Amniotic stem cell (primary cell): ENCODE results near the gene B3GNT3.
"Not testable (repeated sequence)": the region's sequence is repeated elsewhere in the genome, so short reads cannot be mapped to it uniquely, and the experiment has no call there.

Experiments
- DNase-seq: peaks from one replicate; lab custom pipeline; 2025; lab: John Stamatoyannopoulos, UW

Gene B3GNT3

DNA sequence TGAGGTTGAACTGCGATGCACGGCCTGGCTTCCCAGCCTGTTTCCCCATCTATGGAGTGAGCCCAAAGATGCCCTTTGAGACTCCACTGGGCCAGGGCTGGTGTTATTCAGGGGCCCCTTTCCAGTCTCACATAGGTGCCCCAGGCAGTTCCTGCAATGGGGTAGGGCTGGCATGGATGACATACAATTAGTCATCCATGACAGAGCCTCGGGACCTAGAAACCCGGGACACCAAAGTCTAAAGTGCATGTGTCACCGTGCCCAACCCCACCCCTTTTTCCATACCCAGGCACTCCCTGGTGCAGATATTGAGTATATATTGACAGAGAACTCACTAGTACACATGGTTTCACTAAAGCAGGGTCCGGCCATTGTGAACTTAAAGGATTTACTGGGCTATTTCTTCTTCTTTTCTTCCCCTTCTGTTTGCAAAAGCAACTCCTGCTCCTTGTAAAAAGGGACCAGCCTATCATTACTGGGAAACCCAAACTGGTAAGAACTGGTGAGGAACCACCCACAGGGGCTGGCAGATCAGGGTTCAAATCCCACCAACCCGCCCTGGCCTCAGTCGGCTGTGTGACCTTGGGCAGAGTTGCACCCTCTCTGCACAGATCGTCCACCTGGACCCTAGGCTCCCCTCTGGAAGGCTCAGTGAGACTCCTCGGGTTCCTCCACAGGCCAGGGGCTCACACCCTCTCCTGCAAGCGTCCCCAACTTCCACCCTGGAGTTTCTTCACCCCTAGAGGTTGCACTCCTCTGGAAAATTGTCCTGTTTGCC is 2.7 kb downstream of the B3GNT3 start:
- no peak for DNase-seq

DNA sequence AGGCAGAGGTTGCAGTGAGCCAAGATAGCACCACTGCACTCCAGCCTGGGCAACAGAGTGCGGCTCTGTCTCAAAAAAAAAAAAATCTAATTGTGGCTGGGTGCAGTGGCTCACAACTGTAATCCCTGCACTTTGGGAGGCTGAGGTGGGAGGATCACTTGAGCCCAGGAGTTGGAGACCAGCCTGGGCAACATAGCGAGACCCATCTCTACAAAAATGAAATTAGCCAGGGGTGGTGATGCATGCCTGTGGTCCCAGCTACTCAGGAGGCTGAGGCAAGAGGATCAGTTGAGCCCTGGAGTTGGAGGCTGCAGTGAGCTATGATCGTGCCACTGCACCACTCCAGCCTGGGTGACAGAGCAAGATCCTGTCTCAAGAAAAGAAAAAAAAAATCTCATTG is 3.7 kb downstream of the B3GNT3 start:
- DNase-seq, result not testable (repeated sequence)

- no peak for DNase-seq
These were observed 7.4 kb downstream of the B3GNT3 start for GRCh38 chr19:17802137-17802858.

- no peak for DNase-seq
These were observed 8.4 kb downstream of the B3GNT3 start for GRCh38 chr19:17803264-17803896.

DNA sequence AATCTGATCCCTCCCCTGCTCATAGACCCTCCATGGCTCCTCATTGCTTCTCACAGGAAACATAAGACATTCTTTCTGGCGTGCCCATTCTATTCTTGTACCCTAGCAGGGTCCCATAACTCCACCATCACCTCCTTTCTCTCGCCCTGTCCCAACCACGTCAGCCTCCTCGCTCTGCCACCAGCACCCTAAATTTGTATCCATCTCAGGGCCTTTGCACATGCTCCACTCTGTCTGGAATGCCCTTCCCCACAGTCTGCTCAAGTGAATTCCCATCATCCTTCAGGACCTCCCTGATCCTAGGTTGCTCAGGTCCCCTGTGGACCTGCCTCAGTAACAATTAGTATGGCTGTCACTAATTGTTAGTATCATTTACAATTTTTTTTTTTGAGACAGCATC is 10.5 kb downstream of the B3GNT3 start:
- no peak for DNase-seq

DNA sequence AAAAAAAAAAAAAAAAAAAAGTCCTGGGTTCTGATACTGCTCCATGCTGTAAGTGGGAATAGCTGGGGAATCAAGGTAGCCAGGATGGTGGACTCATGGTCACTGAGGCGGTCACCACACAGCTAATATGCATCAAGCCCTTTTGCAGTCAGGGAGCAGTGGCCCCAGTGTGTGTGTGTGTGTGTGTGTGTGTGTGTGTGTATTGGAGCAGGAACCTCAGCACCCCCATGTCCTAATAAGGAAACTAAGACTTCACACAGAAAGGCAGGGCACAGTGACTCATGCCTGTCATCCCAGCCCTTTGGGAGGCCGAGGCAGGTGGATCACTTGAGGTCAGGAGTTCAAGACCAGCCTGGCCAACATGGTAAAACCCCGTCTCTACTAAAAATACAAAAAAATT is 12.0 kb downstream of the B3GNT3 start:
- DNase-seq, result no peak

DNA sequence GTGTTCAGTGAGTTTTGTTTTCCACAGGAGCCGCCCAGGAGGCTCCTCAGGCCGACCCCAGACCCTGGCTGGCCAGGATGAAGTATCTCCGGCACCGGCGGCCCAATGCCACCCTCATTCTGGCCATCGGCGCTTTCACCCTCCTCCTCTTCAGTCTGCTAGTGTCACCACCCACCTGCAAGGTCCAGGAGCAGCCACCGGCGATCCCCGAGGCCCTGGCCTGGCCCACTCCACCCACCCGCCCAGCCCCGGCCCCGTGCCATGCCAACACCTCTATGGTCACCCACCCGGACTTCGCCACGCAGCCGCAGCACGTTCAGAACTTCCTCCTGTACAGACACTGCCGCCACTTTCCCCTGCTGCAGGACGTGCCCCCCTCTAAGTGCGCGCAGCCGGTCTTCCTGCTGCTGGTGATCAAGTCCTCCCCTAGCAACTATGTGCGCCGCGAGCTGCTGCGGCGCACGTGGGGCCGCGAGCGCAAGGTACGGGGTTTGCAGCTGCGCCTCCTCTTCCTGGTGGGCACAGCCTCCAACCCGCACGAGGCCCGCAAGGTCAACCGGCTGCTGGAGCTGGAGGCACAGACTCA is 12.9 kb downstream of the B3GNT3 start:
- no peak for DNase-seq

DNA sequence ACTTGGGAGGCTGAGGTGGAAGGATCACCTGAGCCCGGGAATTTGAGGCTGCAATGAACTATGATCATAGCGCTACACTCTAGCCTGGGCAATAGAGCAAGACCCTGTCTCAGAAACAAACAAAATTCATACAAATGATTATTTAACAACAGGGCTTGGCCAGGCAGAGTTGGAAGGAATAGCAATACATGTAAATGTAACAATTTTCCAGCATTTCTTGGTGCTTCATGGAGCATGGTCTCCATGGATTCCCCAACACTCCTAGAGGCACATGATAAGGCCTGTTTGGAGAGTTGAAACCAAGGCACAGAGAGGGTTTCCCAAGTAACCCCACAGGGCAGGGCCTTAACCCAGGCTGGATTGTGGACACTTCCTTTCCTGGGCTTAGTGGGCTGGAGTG is 16.2 kb downstream of the B3GNT3 start:
- no peak for DNase-seq

DNA sequence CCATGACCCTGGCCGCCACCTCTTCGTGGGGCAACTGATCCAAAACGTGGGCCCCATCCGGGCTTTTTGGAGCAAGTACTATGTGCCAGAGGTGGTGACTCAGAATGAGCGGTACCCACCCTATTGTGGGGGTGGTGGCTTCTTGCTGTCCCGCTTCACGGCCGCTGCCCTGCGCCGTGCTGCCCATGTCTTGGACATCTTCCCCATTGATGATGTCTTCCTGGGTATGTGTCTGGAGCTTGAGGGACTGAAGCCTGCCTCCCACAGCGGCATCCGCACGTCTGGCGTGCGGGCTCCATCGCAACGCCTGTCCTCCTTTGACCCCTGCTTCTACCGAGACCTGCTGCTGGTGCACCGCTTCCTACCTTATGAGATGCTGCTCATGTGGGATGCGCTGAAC is 16.7 kb downstream of the B3GNT3 start:
- DNase-seq, result no peak

DNA sequence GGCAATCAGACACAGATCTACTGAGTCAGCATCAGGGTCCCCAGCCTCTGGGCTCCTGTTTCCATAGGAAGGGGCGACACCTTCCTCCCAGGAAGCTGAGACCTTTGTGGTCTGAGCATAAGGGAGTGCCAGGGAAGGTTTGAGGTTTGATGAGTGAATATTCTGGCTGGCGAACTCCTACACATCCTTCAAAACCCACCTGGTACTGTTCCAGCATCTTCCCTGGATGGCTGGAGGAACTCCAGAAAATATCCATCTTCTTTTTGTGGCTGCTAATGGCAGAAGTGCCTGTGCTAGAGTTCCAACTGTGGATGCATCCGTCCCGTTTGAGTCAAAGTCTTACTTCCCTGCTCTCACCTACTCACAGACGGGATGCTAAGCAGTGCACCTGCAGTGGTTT is 17.2 kb downstream of the B3GNT3 start:
- DNase-seq, result no peak

GRCh38 chr19:17817668-17818363 is 22.9 kb downstream of the B3GNT3 start:
- DNase-seq, result no peak

DNA sequence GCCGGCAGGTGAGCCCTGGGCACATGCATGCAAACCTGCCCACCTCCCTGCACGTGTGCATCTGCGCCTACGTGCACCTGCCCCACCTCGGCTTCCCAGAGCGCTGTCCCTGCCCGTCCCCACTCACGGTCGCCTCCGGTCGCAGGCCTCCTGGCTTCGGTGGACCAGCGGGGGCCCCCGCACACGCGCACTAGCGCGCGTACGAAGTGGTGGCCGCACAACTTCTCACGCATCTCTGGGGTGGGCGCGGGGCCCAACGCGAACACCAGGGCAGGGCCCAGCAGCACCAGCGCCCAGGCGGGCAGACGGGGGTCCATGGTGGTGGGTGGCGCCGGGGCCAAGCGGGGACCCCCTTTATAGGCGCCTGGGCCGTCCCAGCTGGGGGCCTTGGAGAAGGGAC is 26.3 kb downstream of the B3GNT3 start, which contains the start of gene INSL3:
TSS of gene INSL3 (minus strand) at position 330 of the 400 bp plus-strand sequence. CDS start at position 317, 13 bp downstream.
- no peak for DNase-seq

GRCh38 chr19:17824339-17824738 is 29.4 kb downstream of the B3GNT3 start:
- no peak for DNase-seq

- no peak for DNase-seq
These were observed 31.6 kb downstream of the B3GNT3 start for GRCh38 chr19:17826508-17827056.

DNA sequence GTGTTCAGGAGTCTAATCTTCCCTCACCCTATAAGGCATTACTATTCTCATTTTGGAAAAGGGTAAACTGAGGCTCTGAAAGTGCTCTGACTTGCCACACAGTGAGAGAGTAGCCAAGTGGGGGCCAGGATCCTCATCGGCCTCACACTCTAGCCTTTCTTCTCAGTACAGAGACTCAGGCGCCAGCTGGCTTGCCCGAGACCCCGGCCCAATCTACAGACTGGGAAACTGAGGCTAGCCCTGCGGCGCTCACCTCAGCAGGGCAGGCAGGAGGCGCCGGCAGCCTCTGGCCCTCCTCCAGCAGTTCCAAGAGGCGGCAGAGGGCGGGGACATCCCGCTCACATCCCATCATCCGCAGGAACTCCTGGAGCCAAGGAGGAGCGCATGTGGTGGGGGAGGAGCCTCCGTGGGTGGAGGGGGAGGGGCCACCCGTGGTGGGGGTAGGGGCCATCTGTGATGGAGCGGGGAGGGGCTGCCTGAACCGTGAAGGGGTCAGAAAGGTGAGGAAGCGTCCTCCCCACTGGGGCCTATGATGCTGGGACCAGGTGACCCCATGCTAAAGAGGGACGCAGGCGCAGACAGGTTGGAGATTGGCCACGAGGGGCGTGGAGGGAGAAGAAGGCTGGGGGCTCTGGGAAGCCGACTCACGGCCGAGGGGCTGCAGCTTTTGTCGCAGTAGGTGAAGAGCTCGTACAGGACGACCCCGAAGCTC is 35.1 kb downstream of the B3GNT3 start:
- no peak for DNase-seq

DNA sequence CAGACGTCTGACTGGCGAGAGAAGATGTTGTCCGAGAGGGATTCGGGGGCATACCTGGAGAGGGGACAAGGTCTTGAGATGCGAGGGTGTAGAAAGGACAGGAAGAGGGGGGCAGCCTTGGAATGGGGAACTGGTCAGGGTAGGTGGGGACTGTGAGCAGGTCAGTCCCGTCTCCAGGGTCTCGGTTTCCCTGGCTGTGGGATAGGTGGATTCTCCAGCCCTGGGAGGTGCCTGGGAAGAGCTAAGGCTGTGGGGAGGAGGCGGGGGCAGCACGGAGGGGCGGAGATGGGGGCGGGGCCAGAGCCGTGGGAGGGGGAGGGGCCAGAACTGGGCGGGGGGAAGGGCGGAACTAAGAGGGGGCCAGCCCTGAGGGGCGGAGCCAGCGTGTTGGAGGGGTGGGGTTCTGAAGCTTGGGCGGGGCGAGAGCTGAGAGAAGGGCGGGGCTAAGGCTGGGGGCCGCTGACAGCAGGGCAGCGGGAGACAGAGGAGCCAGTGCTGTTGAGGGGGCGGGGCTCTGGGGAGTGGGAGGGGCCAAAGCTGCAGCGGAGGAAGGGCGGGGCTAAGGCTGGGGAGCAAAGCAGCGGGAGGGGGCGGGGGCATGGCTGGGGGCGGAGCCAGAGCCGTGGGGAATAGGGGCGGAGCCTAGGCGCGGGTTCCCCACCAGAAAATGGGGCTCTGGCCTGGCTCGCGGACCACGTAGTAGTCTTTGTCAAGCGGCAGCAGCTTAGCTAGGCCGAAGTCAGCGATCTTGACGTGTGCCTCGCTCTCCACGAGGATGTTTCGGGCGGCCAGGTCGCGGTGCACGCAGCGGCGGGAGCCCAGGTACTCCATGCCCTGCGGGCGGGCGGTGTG is 35.9 kb downstream of the B3GNT3 start:
- no peak for DNase-seq

DNA sequence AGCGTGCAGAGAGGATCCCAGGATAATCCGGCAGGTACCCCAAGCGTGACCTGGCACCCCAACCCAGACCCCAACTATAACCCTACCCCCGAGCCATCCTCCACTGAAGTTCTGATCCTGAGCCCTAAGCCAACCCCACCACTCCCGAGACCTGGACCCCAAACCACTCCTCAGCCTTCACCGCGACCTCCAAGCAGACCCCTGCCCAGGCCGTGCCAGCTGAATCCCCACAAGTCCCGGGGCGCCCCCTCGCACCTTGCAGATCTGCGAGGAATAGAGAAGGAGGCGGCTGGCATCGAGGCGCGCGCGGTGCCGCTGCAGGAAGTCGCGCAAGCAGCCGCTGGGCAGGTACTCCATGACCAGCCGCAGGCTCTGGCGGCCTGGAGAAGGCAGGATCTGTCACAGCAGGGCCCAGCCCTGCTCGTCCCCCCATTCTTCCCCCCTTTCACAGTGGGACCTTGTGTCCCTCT is 36.5 kb downstream of the B3GNT3 start:
- no peak for DNase-seq

DNA sequence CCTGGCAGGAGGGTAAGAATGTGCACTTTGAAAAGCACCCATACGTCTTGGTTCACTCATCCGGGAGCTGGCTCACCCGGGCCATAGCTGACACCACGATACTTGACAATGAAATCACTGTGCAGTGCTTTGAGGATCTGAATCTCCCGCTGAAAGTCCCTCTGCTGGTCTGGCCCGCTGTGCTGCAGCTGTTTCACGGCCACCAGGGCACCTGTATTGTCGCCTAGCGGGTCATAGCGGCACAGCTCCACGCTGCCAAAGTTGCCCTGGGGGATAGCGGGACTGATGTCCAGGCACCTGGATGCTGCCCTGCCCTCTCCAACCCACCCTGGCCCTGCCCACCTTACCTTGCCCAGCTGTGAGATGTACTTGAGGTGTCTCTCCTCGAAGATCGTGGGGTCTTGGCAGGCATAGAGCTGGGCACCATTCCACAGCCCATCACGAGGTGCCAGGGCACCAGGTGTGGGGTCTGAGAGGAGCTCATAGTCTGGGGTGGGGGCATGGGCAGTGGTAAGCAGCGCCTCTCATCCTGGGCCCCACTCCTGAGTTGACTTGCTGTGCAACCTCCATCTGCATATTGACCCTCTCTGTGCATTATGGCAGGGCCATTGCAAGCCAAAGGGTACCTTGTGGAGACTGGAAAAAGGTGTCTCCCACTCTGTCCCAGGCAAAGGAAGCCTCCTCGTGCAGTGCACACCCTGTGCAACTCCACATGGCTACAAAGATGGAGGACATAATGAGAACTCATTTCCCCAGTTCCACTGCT is 37.7 kb downstream of the B3GNT3 start:
- no peak for DNase-seq
